RWPE2 (cell line): Measurements from ENCODE around the gene PDIA5.

Experiments
- ATAC-seq: fragments of 200-7000 bp; cut with Tn5 transposase; 3 replicates; pipeline ENCODE4 v1.9.1; 2021; ENCODE audit warnings: low read depth
- DNase-seq: peaks from one replicate; pipeline ENCODE4 v3.0.0-alpha.2; 2020; ENCODE audit warnings: low spot score
- H3K27ac ChIP-seq: fragments of 450-650 bp; 2 replicates; pipeline ENCODE4 v1.5.1; 2017; ENCODE audit warnings: mild to moderate bottlenecking; ENCODE audit not compliant: poor library complexity, severe bottlenecking
- H3K27me3 ChIP-seq: fragments of 250-450 bp; sonication (Bioruptor Pico); 2 replicates; pipeline ENCODE4 v1.5.1; 2021; ENCODE audit warnings: mild to moderate bottlenecking, moderate library complexity; ENCODE audit not compliant: insufficient read depth, poor library complexity, severe bottlenecking
- H3K36me3 ChIP-seq: fragments of 250-450 bp; sonication (Bioruptor Pico); 2 replicates; pipeline ENCODE4 v1.5.1; 2020; ENCODE audit warnings: low read depth, mild to moderate bottlenecking, moderate library complexity
- H3K4me1 ChIP-seq: fragments of 250-450 bp; sonication (Bioruptor Pico); 2 replicates; pipeline ENCODE4 v1.5.1; 2021; ENCODE audit warnings: mild to moderate bottlenecking, moderate library complexity; ENCODE audit not compliant: insufficient read depth, poor library complexity, severe bottlenecking
- H3K4me3 ChIP-seq: fragments of 250-450 bp; sonication (Bioruptor Pico); 2 replicates; pipeline ENCODE4 v1.5.1; 2021; ENCODE audit warnings: mild to moderate bottlenecking, moderate library complexity; ENCODE audit not compliant: severe bottlenecking
- H3K9me3 ChIP-seq: fragments of 250-450 bp; sonication (Bioruptor Pico); 2 replicates; pipeline ENCODE4 v1.5.1; 2021; ENCODE audit warnings: mild to moderate bottlenecking, moderate library complexity; ENCODE audit not compliant: severe bottlenecking
- CTCF ChIP-seq: fragments of 450-650 bp; IDR thresholded peaks from one replicate; pipeline ENCODE4 v1.5.1; 2017; ENCODE audit warnings: mild to moderate bottlenecking, moderate library complexity; ENCODE audit not compliant: poor library complexity, severe bottlenecking

PDIA5 gene

GRCh38 chr3:123054109-123054778 is 12.6 kb upstream of the PDIA5 start:
- DNase-seq (no peak), ATAC-seq (no peak)
- H3K27ac ChIP-seq = no peak overlapping the region
- no peaks in the 10 kb centered on the region for H3K27me3 ChIP-seq
- no peak overlapping the region for H3K4me3 ChIP-seq
- H3K36me3 ChIP-seq = no peaks in the 10 kb centered on the region
- peaks cover 4% of the 10 kb centered on the region for H3K4me1 ChIP-seq
- no peaks in the 10 kb centered on the region for H3K9me3 ChIP-seq
- no peak for TF ChIP-seq CTCF

- peaks cover 4% of the 10 kb centered on the region for H3K4me1 ChIP-seq
- TF ChIP-seq CTCF = no peak
- no peak for ATAC-seq
- H3K27me3 ChIP-seq = no peaks in the 10 kb centered on the region
- no peak overlapping the region for H3K4me3 ChIP-seq
- H3K9me3 ChIP-seq = no peaks in the 10 kb centered on the region
- DNase-seq = no peak
- no peak overlapping the region for H3K27ac ChIP-seq
- no peaks in the 10 kb centered on the region for H3K36me3 ChIP-seq
Measured at GRCh38 chr3:123054931-123055330, 11.9 kb upstream of the PDIA5 start.

- Histone ChIP-seq H3K4me1 (peaks cover 4% of the 10 kb centered on the region), H3K9me3 (no peaks in the 10 kb centered on the region), H3K27me3 (no peaks in the 10 kb centered on the region), H3K27ac (no peak overlapping the region), H3K4me3 (no peak overlapping the region), H3K36me3 (no peaks in the 10 kb centered on the region)
- no peak for TF ChIP-seq CTCF
- DNase-seq (no peak), ATAC-seq (no peak)
Measured at GRCh38 chr3:123055352-123055751, 11.5 kb upstream of the PDIA5 start.

GRCh38 chr3:123058505-123058904 is 8.3 kb upstream of the PDIA5 start:
- DNase-seq = no peak
- Histone ChIP-seq H3K4me3 (no peak overlapping the region), H3K4me1 (peaks cover 4% of the 10 kb centered on the region), H3K27me3 (no peaks in the 10 kb centered on the region), H3K36me3 (no peaks in the 10 kb centered on the region), H3K9me3 (no peaks in the 10 kb centered on the region), H3K27ac (no peak overlapping the region)
- ATAC-seq = no peak
- TF ChIP-seq CTCF = no peak

GRCh38 chr3:123060054-123060453 is 6.8 kb upstream of the PDIA5 start:
- peaks cover 4% of the 10 kb centered on the region for H3K4me1 ChIP-seq
- H3K4me3 ChIP-seq = no peak overlapping the region
- no peaks in the 10 kb centered on the region for H3K36me3 ChIP-seq
- DNase-seq (no peak), ATAC-seq (no peak)
- no peaks in the 10 kb centered on the region for H3K27me3 ChIP-seq
- H3K27ac ChIP-seq = no peak overlapping the region
- TF ChIP-seq CTCF = no peak
- no peaks in the 10 kb centered on the region for H3K9me3 ChIP-seq
